Endothelial cell of hepatic sinusoid (primary cell): ENCODE data around the gene RICTOR.

ENCODE experiments used
- in situ Hi-C: cut with HindIII; loops from 2 replicates; pipeline ENCODE4 v1.10.0; 2017; ENCODE audit warnings: low sequenced_read_pairs

The RICTOR gene

DNA sequence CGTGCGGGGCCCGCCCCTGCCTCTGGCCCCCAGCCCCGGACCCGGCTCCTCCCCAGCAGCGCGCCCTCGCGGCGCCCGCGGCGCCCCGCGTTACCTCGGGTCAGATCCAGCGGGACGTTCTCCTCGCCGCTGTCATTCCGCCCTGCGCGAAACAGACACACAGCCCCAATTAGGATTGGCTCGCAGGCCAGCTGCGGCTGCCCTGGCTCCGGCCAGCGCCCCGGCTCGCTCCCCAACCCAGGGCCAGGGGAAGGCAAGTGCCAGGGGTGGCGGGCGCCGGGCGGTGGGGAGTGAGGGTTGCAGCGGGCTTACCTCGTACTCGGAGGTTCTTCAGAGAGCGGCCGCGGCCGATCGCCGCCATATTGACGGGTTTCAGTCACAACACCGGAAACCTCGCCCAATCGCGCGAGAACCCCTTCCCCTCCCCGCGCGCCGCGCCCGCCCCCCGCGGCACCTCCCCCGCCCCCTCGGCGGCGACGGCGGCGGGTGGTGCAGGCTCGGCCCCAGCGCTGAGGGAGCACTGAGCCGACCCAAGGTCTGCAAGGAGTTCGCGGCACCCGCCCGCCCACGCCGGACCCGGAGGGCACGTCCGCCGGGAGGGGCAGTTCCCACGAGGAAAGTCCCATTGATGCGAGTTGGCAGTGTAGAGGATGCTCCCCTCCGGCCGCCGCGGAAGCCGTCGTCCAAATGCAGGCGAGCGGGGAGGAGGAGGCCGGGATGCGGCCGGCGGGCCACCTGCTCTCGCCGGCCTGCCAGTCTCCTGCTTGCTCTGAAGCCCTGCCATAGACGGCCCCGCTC lies at the start of gene RICTOR:
RICTOR (minus strand) TSS at position 383 of the 798 bp plus-strand sequence; CDS start at position 361, 22 bp downstream.
- in situ Hi-C loops = no loop called here

DNA sequence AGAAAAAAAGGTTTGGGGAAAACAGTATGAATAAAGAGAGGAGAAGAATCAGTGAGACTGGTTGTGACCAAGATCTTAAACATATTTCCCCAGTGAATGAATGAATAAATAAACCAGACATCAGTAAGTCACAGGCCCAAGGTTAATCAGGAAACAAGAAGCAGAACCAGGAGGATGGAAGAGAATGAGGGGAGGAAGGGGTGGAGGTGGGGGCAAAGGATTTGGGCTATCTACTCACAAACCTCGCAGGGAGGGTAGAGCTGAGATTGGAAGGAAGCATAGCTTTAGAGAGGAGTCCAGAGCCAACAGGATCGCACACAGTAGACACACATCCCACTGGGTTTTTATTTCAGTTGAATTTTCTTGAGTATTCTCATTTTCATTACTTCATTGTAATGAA lies 47.7 kb upstream of the RICTOR start:
- in situ Hi-C loops = no loop called here

- in situ Hi-C loops = no loop called here
These were observed 47.1 kb upstream of the RICTOR start for GRCh38 chr5:39121315-39121714.

DNA sequence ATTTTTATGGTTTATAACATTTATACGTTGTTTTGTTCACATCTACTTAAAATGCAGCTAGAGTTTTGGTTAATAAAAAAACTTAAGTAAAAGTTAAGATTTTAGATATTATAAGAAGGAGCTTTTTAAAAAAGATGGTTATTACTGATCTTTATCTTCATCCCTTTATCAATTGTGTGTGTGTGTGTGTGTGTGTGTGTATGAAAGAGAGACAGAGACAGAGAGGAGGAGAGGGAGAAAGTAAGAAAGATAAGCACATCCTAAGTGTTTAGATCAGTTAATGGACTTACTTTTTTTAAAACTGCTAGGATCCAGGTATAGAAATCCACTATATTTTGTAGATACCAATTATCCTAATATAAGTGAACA lies 45.8 kb upstream of the RICTOR start:
- in situ Hi-C loops = no loop called here

GRCh38 chr5:39119404-39120051 lies 45.3 kb upstream of the RICTOR start:
- in situ Hi-C loops = no loop called here

- in situ Hi-C loops = no loop called here
These were observed 44.4 kb upstream of the RICTOR start for GRCh38 chr5:39118638-39119037.

DNA sequence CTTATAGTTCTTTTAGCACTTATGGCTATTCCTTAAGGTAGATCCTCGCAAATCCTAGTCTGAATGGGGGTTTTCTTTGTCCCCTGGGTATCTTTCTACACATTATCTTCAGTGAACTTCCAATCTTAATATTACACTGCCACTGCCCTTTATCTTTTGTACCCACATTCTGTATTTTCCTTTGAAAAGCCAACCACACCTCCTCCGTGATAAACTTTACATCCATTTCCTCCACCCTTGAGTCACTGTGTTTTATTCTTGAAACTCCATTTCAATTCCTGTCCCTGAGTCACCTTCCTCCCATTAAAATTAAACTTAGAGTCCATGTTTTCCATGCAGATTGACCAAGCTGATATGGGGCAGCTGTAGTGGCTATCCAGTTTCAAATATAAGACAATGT lies 43.2 kb upstream of the RICTOR start:
- in situ Hi-C loops = no loop called here

DNA sequence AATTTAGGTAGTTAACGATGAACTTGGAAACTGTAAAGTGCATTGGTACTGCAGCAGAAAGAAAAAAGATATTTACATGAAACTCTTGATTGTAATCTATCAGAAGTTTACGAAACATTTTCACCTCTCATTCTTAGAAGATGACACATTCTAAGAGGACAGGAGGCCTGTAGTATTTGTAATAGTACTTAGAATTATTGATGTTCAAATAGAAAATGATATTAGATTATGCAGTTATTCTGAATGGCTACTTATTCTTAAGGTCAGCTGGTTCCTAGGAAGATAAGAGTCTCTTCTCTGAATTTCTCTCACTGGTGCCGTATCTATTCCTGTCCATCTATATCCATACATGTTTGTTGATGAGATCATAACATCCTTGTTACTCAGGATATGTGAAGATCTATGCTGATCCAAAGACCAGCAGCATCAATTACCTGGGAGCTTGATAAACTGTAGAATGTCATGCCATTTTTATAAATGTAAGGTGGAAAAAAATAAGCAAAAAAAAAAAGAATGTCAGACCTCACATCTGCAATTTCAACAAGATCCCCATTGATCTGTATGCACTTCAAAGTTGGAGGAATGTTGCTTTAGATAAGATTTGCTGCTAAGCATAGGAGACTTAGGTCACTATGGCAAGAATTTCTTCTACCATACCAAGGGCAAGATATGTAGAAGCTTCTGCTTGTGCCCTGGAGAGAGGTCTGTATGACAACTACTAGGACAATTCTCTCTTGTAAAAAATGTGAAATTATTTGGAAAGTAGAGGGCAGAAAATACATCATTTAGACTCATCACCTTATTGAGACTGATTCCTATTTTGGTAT lies 42.4 kb upstream of the RICTOR start:
- in situ Hi-C loops = no loop called here

DNA sequence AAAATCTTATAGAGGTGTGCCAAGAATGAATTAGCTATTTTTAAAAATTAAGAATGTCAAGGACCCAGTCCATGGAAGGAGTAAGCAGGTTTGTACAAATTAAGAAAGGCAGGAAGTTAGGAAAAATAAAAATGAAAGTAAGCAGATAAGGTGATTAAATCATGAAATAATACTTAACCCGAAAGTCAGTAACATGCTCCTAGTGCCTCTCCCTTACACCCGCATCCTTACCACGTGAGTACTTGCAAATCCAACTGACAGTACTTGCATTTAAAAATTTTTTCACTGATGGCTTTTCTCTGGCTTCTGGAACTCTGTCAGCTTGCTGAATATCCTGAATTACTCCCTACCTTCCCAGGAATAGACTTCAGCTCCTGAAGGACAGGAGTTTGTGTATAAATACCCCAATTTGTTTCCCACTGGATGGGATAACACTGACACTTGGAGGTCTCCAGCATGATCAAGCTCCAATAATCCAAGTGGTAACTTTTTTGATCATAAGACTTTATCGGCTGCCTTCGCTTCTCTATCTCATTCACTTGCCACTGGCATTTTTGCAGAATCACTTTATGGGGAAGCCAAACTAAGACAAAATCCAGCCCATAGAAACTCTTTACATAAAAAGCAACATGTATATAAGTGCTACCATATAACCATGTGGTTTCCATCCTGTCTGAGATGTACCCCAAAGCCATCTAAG lies 41.6 kb upstream of the RICTOR start:
- in situ Hi-C loops = no loop called here

- in situ Hi-C loops = no loop called here
These were observed 40.0 kb upstream of the RICTOR start for GRCh38 chr5:39114155-39114554.

GRCh38 chr5:39113354-39113953 lies 39.3 kb upstream of the RICTOR start:
- in situ Hi-C loops = no loop called here

- in situ Hi-C loops = no loop called here
These were observed 35.4 kb upstream of the RICTOR start for GRCh38 chr5:39109606-39110005.

GRCh38 chr5:39108987-39109386 lies 34.8 kb upstream of the RICTOR start:
- in situ Hi-C loops = no loop called here

DNA sequence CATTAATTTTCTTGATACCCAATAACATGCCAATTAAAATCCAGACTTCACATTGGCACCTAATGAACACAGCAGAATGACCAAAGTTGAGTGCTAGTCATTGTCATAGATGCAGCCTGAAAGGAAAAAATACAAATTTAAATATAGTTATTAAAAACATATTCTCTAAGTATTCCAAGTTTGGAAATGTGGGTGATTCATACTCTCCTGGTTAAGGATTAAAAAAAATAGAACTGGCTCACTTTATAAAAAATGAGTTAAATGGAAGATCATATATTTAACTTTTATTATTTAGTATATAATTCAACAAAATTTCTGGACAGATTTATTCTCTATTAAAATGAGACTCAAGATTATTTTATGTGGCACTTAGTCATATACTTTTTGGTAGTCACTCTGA lies 33.2 kb upstream of the RICTOR start:
- in situ Hi-C loops = no loop called here

- in situ Hi-C loops = no loop called here
These were observed 32.1 kb upstream of the RICTOR start for GRCh38 chr5:39106322-39106721.

DNA sequence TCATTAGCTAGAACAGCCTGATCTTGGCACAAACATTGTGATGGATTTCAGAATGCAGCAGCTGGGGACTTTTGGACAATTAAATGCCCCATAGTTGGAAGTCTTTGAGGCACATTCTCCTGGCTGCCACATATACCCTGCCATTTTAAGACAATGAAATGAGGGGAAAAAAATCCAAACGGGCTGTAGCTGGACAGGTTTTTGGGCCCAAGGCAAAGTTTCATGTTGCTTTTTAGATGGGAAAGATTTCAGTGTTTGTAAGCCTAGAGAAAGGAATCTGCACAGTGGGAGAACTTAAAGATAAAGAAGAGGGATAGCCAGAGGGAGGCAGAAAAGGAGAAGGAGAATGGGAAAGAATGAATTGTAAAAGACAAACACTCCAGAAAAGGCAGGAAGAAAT lies 30.0 kb upstream of the RICTOR start:
- in situ Hi-C loops = no loop called here

GRCh38 chr5:39102684-39103155 lies 28.5 kb upstream of the RICTOR start:
- in situ Hi-C loops = no loop called here

GRCh38 chr5:39100851-39101396 lies 26.7 kb upstream of the RICTOR start:
- in situ Hi-C loops = no loop called here

- in situ Hi-C loops = no loop called here
These were observed 26.2 kb upstream of the RICTOR start for GRCh38 chr5:39100301-39100850.

- in situ Hi-C loops = no loop called here
These were observed 25.6 kb upstream of the RICTOR start for GRCh38 chr5:39099831-39100230.
